ENCODE measurements around the gene ZNF57.
"Not testable (repeated sequence)": the region's sequence is repeated elsewhere in the genome, so short reads cannot be mapped to it uniquely, and the experiment has no call there.

DNA sequence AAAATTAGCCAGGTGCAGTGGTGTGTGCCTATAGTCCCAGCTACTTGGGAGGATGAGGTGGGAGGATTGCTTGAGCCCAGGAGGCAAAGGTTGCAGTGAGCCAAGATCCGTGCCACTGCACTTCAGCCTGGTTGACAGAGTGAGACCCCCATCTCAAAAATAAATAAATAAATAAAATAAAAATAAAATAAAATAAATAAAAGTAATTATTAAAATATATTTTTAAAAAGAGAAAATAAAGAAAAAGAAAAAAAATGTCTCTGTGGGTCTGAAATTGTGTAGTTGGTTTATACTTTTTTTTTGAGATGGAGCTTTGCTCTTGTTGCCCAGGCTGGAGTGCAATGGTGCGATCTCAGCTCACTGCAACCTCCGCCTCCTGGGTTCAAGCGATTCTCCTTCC, 35.1 kb downstream of the ZNF57 start:
- TF ChIP-seq, protein P1, sequence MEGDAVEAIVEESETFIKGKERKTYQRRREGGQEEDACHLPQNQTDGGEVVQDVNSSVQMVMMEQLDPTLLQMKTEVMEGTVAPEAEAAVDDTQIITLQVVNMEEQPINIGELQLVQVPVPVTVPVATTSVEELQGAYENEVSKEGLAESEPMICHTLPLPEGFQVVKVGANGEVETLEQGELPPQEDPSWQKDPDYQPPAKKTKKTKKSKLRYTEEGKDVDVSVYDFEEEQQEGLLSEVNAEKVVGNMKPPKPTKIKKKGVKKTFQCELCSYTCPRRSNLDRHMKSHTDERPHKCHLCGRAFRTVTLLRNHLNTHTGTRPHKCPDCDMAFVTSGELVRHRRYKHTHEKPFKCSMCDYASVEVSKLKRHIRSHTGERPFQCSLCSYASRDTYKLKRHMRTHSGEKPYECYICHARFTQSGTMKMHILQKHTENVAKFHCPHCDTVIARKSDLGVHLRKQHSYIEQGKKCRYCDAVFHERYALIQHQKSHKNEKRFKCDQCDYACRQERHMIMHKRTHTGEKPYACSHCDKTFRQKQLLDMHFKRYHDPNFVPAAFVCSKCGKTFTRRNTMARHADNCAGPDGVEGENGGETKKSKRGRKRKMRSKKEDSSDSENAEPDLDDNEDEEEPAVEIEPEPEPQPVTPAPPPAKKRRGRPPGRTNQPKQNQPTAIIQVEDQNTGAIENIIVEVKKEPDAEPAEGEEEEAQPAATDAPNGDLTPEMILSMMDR (IDR thresholded peaks at IDR 0.05; ENCODE audit: low read depth, low read length, poor library complexity, severe bottlenecking): not testable (repeated sequence)
- TF ChIP-seq EZH2phosphoT487 (IDR thresholded peaks at IDR 0.05; ENCODE audit: borderline replicate concordance, low read length): not testable (repeated sequence)
